Uterus (tissue), 4 donors: Measurements from ENCODE around the gene CACNA2D2. TPM values are rescaled to one million over a fixed set of nuclear protein-coding genes. Genes with fewer than 3 reads are reported as not detected.

Experiments
- DNase-seq, 2 donors: peaks; one replicate each; pipeline ENCODE4 v3.0.0-alpha.2; 2019 to 2020
- H3K27ac ChIP-seq, 2 donors: fragments of 200-600 bp; sonication (generic); 1 replicate in 1 of 2; 2 replicates in 1 of 2; pipeline ENCODE4 v1.5.1; 2016 to 2018
- H3K27me3 ChIP-seq, 2 donors: fragments of 200-600 bp; sonication (generic); one replicate each; pipeline ENCODE4 v1.5.1; 2018 to 2019; ENCODE audit warnings: control low read depth in 1 of 2
- H3K36me3 ChIP-seq, 2 donors: fragments of 200-600 bp; sonication (generic); one replicate each; pipeline ENCODE4 v1.5.1; 2019; ENCODE audit warnings: control low read depth in 1 of 2
- H3K4me1 ChIP-seq, 2 donors: fragments of 200-600 bp; sonication (generic); one replicate each; pipeline ENCODE4 v1.5.1; 2018 to 2019; ENCODE audit warnings: control low read depth in 1 of 2
- H3K4me3 ChIP-seq, 2 donors: fragments of 200-600 bp; sonication (generic); 1 replicate in 1 of 2; 2 replicates in 1 of 2; pipeline ENCODE4 v1.5.1; 2018 to 2019; ENCODE audit warnings: mild to moderate bottlenecking in 1 of 2
- H3K9me3 ChIP-seq, 2 donors: fragments of 200-600 bp; sonication (generic); one replicate each; pipeline ENCODE4 v1.5.1; 2019; ENCODE audit warnings: control low read depth in 1 of 2
- POLR2A ChIP-seq, 2 donors: fragments of 450-650 bp; IDR thresholded peaks; one replicate each; pipeline ENCODE4 v1.6.1; 2016; ENCODE audit warnings: antibody characterized with exemption in 2 of 2, mild to moderate bottlenecking in 1 of 2, moderate library complexity in 1 of 2
- intact Hi-C: fragments of 100-400 bp; cut with DNase I; formaldehyde crosslinking; loops from one replicate; pipeline ENCODE4 v1.15.1; 2023; ENCODE audit warnings: low total_unique reads
- total RNA-seq, 4 donors: library from RNA; depleted of rRNA in 3 of 4; stranded (reverse); fragments of >200 nt in 3 of 4; gene quantifications; one replicate each; pipeline versions ENCODE4 v1.1.0 to v1.2.4, GENCODE V29; 2014 to 2023
- TF ChIP-seq, protein P1 (sequence below), 4 experiments: fragments of 200-600 bp in 2 of 4; fragments of 450-650 bp in 2 of 4; sonication (generic) in 2 of 4; IDR thresholded peaks; one replicate each; pipeline ENCODE4 v1.5.1; 2016 to 2019; ENCODE audit warnings: antibody characterized with exemption in 4 of 4, mild to moderate bottlenecking in 2 of 4, moderate library complexity in 1 of 4
- donor health status: DM: yes; HTN: yes; CAD: no.

The CACNA2D2 gene
- total RNA-seq, 4 donors from 2014 or later, result under 0.01 to 6.1 (median 5.3) TPM; not detected in 1

DNA sequence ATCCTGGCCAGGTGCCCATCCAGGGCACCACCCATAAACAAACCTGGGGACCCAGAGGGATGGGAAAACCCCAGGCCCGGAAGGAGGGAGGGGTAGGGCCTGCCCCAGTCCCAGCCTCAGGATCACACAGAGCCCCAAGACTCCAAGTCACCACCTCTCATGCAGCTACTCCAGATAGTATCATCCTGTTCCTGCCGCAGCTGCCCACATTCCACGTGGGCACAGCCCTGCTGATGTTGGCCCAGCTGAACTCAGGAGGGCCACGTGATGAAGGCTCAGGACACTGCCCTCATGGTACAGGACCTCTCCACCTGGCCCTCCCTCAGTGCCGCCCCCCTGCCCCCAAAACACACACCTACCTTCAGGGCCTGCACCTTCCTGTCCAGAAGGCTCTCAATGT lies 69.5 kb downstream of the CACNA2D2 start:
- intact Hi-C loops, result no loop called here
- H3K4me3 ChIP-seq, result no peak overlapping the region

DNA sequence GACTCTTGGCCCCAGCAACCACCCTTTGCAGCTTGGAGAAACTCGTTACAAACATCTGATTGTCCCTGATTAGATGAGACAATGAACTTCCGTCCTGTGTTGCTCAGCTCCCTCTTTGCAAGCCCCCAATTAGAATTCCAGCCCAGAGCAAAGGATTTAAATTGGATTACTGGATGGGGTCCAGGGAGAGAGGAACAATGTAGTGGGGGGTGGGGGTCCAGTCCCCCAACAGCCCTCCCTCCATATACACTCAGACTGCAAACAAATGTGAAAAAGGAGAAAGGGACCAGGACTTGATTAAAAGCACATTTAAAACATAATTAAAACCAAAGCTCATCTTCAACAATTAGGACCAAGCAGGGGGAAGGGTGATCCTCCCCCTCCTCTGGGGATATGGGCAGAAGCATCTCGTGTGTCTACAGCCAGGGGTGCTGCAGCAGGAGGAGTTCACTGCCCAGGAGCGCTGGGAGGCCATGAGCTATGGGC lies 72.4 kb downstream of the CACNA2D2 start:
- H3K4me3 ChIP-seq, result no peak overlapping the region
- TF ChIP-seq, protein P1, sequence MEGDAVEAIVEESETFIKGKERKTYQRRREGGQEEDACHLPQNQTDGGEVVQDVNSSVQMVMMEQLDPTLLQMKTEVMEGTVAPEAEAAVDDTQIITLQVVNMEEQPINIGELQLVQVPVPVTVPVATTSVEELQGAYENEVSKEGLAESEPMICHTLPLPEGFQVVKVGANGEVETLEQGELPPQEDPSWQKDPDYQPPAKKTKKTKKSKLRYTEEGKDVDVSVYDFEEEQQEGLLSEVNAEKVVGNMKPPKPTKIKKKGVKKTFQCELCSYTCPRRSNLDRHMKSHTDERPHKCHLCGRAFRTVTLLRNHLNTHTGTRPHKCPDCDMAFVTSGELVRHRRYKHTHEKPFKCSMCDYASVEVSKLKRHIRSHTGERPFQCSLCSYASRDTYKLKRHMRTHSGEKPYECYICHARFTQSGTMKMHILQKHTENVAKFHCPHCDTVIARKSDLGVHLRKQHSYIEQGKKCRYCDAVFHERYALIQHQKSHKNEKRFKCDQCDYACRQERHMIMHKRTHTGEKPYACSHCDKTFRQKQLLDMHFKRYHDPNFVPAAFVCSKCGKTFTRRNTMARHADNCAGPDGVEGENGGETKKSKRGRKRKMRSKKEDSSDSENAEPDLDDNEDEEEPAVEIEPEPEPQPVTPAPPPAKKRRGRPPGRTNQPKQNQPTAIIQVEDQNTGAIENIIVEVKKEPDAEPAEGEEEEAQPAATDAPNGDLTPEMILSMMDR (IDR thresholded peaks at IDR 0.05), result no peak
- TF ChIP-seq POLR2A (IDR thresholded peaks at IDR 0.05), result no peak
- no peaks in the 10 kb centered on the region for H3K9me3 ChIP-seq
- H3K27ac ChIP-seq, result no peak overlapping the region
- no peak for DNase-seq
- no peaks in the 10 kb centered on the region for H3K4me1 ChIP-seq
- intact Hi-C loops, result no loop called here
- H3K36me3 ChIP-seq, result no peaks in the 10 kb centered on the region
- no peaks in the 10 kb centered on the region for H3K27me3 ChIP-seq

More for the DNA sequence above, 69.5 kb downstream of the CACNA2D2 start:
- H3K4me1 ChIP-seq, result no peaks in the 10 kb centered on the region
- H3K9me3 ChIP-seq, result no peaks in the 10 kb centered on the region
- no peak for DNase-seq
- no peak overlapping the region for H3K27ac ChIP-seq
- H3K36me3 ChIP-seq, result no peaks in the 10 kb centered on the region
- H3K27me3 ChIP-seq, result no peaks in the 10 kb centered on the region
- TF ChIP-seq, protein P1 (IDR thresholded peaks at IDR 0.05), result no peak
- no peak for TF ChIP-seq POLR2A (IDR thresholded peaks at IDR 0.05)

- no peak for DNase-seq
- TF ChIP-seq, protein P1 (IDR thresholded peaks at IDR 0.05), result no peak
- no peak for TF ChIP-seq POLR2A (IDR thresholded peaks at IDR 0.05)
- Histone ChIP-seq H3K36me3 (no peaks in the 10 kb centered on the region), H3K27ac (no peak overlapping the region), H3K4me3 (no peak overlapping the region), H3K4me1 (no peaks in the 10 kb centered on the region), H3K27me3 (no peaks in the 10 kb centered on the region), H3K9me3 (no peaks in the 10 kb centered on the region)
- intact Hi-C loops, result no loop called here
Observed at GRCh38 chr3:50430191-50430590, 73.2 kb downstream of the CACNA2D2 start.

DNA sequence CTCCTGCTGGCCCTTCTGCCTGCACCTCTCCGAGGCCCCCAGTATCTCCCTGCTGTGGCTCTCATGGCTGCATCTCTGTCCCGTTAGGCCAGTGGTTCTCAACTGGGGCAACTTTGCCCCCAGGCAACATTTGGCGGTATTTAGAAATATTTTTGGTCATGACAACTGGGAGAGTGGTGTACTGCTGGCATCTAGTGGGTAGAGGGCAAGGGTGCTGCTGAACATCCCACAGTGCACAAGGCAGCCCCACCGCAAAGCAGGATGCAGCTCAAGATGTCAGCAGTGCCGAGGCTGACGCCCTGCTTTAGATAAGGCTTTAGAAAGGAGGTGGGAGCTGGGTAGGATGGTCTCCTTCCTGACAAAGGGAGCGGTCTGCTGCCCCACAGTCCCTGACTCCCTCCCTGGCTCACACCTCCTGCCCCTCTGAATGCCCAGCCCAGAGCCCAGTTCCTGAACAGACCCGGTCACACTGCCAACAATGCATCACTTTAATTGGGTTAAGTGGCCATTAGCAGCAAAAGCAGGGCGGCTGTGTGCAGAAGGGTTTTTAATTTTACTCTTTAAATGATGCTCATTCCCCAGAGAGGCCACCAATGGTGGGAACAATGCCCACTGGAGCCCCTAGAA lies 75.3 kb downstream of the CACNA2D2 start:
- H3K9me3 ChIP-seq, result no peaks in the 10 kb centered on the region
- H3K4me1 ChIP-seq, result no peaks in the 10 kb centered on the region
- intact Hi-C loops, result no loop called here
- no peak for DNase-seq
- no peak overlapping the region for H3K4me3 ChIP-seq
- no peaks in the 10 kb centered on the region for H3K36me3 ChIP-seq
- no peak for TF ChIP-seq POLR2A (IDR thresholded peaks at IDR 0.05)
- TF ChIP-seq, protein P1 (IDR thresholded peaks at IDR 0.05), result no peak
- no peak overlapping the region for H3K27ac ChIP-seq
- H3K27me3 ChIP-seq, result no peaks in the 10 kb centered on the region

- TF ChIP-seq, protein P1 (IDR thresholded peaks at IDR 0.05), result no peak
- no peak for TF ChIP-seq POLR2A (IDR thresholded peaks at IDR 0.05)
- Histone ChIP-seq H3K27ac (no peak overlapping the region), H3K9me3 (no peaks in the 10 kb centered on the region), H3K4me1 (no peaks in the 10 kb centered on the region), H3K27me3 (no peaks in the 10 kb centered on the region), H3K36me3 (no peaks in the 10 kb centered on the region), H3K4me3 (no peak overlapping the region)
- no peak for DNase-seq
- intact Hi-C loops, result no loop called here
Observed at GRCh38 chr3:50427217-50427616, 76.2 kb downstream of the CACNA2D2 start.
